HG03280 (cell line): Measurements from ENCODE around the gene ETV1.

Experiments used
- ATAC-seq: cut with Tn5 transposase; IDR thresholded peaks from one replicate; pipeline ENCODE4 v1.9.1; 2021; ENCODE audit warnings: mild to moderate bottlenecking, moderate library complexity; ENCODE audit not compliant: unreplicated experiment

Gene ETV1

GRCh38 chr7:13988065-13988464 lies 1.4 kb downstream of the ETV1 start:
- ATAC-seq, result no peak

GRCh38 chr7:13987395-13987794 lies 2.1 kb downstream of the ETV1 start:
- no peak for ATAC-seq

GRCh38 chr7:13986208-13986607 lies 3.3 kb downstream of the ETV1 start:
- no peak for ATAC-seq

DNA sequence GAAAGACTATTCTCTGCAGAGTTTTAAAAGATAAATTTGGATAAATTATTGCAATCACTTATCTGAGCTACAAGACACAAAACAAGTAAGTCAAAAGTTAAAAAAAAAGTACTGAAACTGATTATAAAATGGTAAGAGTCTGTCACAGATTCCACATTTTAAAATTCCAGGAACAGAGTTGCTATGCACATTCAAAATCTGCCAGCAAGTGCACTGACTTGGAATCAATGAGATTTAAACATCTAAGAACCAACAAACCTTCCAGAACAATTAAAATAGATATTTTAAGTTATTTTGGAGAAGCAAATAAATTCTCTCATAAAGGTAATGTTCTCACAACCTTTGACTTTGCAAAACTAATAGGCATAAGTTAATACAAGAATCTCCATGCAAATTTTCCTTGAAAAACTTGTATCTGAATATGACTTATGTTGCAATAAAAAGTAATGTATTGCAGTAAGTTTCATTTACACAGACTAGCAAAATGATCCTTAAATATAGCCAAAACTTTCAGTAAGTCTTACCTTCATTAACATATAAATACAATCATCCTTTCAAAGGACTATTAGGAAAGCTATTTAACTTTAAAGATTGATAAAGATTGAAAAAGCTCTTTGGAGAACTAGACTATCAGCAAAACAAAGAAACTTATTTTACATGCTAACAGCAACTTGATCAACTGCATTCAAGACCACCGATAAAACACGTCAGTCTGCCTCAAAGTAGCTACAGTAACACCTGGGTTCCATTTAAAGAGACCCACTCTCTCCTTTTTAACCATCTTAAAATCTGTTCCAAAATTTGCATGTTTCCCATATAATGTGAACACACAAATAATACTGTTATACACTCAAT lies 4.4 kb downstream of the ETV1 start:
- ATAC-seq, result no peak

- no peak for ATAC-seq
These were observed 5.4 kb downstream of the ETV1 start for GRCh38 chr7:13984061-13984460.

DNA sequence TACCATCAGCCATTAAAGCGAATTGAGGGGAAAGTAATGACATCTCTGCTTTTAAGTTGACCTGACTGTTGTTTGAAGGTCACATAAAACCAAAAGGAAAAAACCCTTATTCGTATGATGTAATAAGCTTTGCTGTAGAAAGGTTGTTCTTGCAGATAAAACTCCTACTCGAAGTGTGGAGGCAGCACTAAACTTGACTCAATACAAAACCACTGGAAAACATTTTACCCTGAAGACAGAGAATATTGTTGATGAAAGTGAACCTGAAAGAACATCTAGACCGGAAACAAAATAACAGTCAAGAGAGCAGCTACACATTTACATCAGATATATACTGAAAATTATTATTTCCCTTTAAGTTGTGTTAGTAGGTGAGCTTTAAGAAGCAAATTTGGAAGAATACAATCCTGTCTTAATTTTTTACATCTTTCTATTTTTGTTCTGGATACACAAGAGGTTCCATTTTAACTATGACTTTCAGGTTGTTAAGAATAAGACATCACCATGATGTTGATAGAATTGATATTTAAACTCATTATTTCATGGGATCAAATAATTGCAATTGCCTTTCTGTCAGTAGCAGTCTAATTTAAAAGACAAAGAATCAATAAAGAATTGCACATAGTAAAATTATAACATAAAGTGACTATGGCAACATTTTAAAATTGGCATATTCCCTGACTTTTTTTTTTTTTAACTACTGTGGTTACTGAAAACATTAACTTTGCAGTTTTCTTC lies 6.4 kb downstream of the ETV1 start:
- no peak for ATAC-seq

DNA sequence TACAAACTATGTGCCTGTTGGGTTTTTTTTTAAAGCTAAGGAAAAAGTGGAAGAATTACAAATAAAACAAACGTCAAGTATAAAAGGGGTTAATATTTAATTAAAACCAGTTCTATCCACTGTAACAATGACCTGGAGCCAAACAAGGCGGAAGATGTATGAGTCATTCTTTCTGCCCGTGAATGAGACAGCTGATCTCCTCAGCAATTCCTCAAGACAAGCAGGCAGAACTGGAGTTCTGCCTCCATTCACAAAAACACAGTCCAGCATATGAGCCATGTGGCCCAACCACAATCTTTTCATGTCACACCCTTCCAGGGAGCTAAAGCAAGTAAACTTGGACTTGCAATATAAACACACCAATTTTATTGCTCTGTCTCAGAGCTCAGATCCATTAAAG lies 8.4 kb downstream of the ETV1 start:
- ATAC-seq, result no peak

DNA sequence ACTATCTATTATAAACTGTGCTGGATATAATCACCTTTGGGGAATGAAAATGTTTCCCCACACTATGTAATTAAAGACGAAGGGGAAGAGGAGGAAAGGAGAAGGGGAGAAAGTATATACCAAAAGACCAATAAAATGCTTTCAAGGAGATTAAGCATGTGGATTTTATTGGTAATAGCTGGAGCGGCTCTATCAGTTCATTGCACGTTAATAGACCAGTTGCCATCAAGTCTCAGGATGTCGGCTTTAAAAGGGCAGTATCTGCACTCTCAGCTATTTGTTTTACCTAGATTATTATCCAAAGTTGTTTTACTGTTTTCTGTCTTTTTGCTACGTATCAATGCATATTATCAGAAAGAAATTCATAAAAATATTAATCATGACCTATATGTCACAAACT lies 9.0 kb downstream of the ETV1 start:
- ATAC-seq, result no peak

- ATAC-seq, result no peak
These were observed 9.6 kb downstream of the ETV1 start for GRCh38 chr7:13979671-13980435.

GRCh38 chr7:13976594-13976993 lies 12.9 kb downstream of the ETV1 start:
- no peak for ATAC-seq

DNA sequence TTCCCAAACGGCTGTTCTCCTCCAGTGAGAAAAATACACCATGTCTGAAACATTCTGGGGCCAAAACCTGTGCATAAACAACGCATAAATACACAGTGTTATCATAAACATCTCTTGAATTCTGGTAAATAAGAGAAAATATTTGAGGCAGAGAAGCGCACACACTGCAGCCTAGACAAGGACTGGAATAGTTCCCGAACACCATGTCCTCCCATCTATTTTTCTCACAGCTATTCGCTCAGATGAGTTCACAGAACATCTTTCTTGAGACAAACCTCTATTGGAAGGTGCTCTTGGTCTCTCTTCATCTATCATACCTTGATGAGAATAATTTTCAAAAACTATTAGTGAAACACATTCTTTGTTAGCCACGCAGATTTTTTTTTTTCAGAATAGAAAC lies 24.4 kb downstream of the ETV1 start:
- no peak for ATAC-seq

- no peak for ATAC-seq
These were observed 25.5 kb downstream of the ETV1 start for GRCh38 chr7:13963925-13964324.

GRCh38 chr7:13955494-13955893 lies 34.0 kb downstream of the ETV1 start:
- no peak for ATAC-seq

- no peak for ATAC-seq
These were observed 36.1 kb downstream of the ETV1 start for GRCh38 chr7:13953368-13953767.

GRCh38 chr7:13952921-13953320 lies 36.5 kb downstream of the ETV1 start:
- no peak for ATAC-seq

- no peak for ATAC-seq
These were observed 39.5 kb downstream of the ETV1 start for GRCh38 chr7:13949939-13950338.

DNA sequence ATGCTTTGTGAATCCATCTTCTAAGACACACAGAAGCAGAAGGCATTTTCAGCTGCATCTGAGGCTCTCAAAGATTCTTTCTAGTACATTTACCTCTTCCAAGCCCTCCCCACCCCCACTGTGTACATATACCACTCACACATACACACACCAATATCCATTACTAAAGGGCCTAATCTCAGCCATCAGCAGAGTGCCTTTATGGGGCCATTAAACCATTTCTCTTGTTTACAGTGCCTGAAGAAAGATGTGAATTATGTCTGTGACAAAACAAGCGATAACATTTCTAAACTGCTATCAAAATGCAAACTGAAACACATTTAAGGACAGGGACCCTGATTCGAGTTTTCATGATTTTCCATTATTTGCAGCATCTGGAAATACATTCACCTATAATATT lies 40.0 kb downstream of the ETV1 start:
- ATAC-seq, result no peak

GRCh38 chr7:13948019-13948801 lies 41.3 kb downstream of the ETV1 start:
- no peak for ATAC-seq

DNA sequence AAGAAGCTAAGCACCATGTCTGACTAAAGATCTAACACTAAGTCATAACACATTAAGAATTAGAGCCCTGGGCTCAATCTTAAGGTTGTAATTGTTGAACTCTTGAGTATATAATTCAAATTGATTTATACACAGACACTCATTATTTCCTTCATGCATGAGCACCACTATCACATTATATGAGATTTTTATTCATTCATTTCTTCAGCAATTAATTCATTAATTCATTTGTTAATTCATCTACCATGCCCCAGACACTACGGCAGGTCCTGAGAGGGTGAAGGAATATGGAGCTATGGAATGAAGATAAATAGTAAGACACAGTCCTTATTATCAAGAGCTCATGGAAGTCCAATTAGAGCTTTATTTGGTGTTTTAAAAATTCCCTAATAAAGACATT lies 41.9 kb downstream of the ETV1 start:
- no peak for ATAC-seq

DNA sequence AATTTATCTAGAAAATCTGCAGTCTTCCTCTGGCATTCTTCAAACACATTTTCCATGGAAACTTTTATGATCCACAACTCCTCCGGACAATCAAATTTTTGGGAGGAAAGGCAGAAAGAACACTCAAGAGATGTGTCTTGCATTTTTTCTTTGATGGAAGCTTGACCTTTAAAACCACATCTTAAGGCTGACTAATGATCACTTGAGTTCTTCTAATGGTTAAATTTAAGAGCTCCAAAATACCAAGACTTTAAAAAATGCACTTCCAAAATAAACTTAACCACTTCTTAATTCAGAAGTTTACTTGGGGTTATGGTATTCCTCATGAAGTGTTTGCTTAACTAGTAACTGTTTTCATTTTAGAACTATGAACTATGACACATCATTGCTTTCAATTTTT lies 43.3 kb downstream of the ETV1 start:
- ATAC-seq, result no peak

DNA sequence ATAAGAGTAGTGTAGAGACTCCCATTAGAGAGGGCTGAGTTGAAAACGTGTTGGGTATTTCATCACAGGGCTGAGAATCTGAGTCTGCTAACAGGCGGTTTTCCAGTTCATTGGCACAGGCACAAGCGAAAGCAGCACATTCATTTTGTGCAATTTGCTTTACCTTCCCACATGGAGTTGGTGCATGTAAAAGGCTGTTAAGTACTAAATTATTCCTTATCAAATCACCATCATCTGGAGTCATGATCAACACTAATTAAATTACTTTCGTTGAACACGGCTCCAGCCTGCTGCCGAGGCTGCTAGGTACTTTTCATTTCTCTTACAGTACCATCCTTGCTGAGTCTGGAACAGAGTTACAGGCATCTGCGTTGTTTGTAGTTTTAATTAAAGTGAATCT lies 43.8 kb downstream of the ETV1 start:
- no peak for ATAC-seq
